HepG2 (cell line): ENCODE results near the gene ALG9. TPM values are rescaled to one million over a fixed set of nuclear protein-coding genes. Genes with fewer than 3 reads are reported as not detected.
A peak's percentile ranks its signal among the peaks of the same experiment; 100 is the strongest.

ENCODE experiments used
- ATAC-seq: fragments of 200-7000 bp; cut with Tn5 transposase; 3 replicates; pipeline ENCODE4 v1.9.1; 2020; ENCODE audit warnings: mild to moderate bottlenecking, moderate library complexity
- BruUV-seq: library from RNA; stranded (reverse); fragments of 400-500 nt; replicated peaks from 2 replicates; lab custom pipeline; 2021; lab: Mats Ljungman, UMichigan
- CTCF ChIA-PET: fragments of 300-600 bp; formaldehyde crosslinking; extraction: SDS; loops from one replicate; lab custom pipeline; 2021; ENCODE audit warnings: low total read pairs, inconsistent platforms, low intra/inter-chr PET ratio; lab: Yijun Ruan, JAX
- POLR2A ChIA-PET: fragments of 350-600 bp; sonication (Branson Sonifier 250); formaldehyde crosslinking; loops from one replicate; lab custom pipeline; 2020; ENCODE audit warnings: antibody characterized with exemption, inconsistent platforms; lab: Yijun Ruan, JAX
- DNase-seq: peaks from one replicate; pipeline ENCODE4 v3.0.0-alpha.2; 2015; ENCODE audit warnings: low spot score
- FAIRE-seq: peaks from 3 replicates; lab custom pipeline; 2011; peaks lifted over from hg19 to GRCh38; lab: Jason Lieb, UNC
- H2AFZ ChIP-seq: one replicate; pipeline ENCODE4 v1.6.1; 2011; ENCODE audit warnings: low read length, inconsistent platforms
- H3K27ac ChIP-seq: fragments of 300-600 bp; 3 replicates; pipeline ENCODE4 v1.8.0; 2011; ENCODE audit warnings: mixed run types, mild to moderate bottlenecking, mixed read lengths, low read length, inconsistent platforms; ENCODE audit not compliant: insufficient read depth; ENCODE audit errors: extremely low read length
- H3K27me3 ChIP-seq, 2 experiments: fragments of 200-600 bp in 1 of 2; 2 replicates in 1 of 2; 3 replicates in 1 of 2; pipeline versions ENCODE4 v1.6.0 to v1.8.0; 2011; ENCODE audit warnings: low read length in 2 of 2, mild to moderate bottlenecking in 2 of 2, moderate library complexity in 2 of 2, inconsistent platforms in 1 of 2; ENCODE audit not compliant: insufficient read depth in 2 of 2, control insufficient read depth in 1 of 2
- H3K36me3 ChIP-seq, 2 experiments: fragments of 200-600 bp in 1 of 2; replicated peaks in 1 of 2; 2 replicates in 1 of 2; 3 replicates in 1 of 2; pipeline versions ENCODE4 v1.5.1 to v1.8.0; 2011; ENCODE audit warnings: low read length in 2 of 2, inconsistent platforms in 1 of 2; ENCODE audit not compliant: insufficient read depth in 2 of 2, control insufficient read depth in 1 of 2
- H3K4me1 ChIP-seq: 2 replicates; pipeline ENCODE4 v1.5.1; 2012; ENCODE audit warnings: low read length, inconsistent platforms; ENCODE audit not compliant: insufficient read depth
- H3K4me2 ChIP-seq: 2 replicates; pipeline ENCODE4 v1.6.0; 2011; ENCODE audit warnings: low read depth, low read length, inconsistent platforms
- H3K4me3 ChIP-seq, 3 experiments: fragments of 200-600 bp in 1 of 3; sonication (generic), shearing (Covaris generic) in 1 of 3; replicated peaks in 1 of 3; 2 replicates each; pipeline ENCODE4 v1.5.1; 2011 to 2016; ENCODE audit warnings: low read length in 3 of 3, inconsistent platforms in 2 of 3, low read depth in 2 of 3, mild to moderate bottlenecking in 2 of 3, control low read depth in 1 of 3, mixed read lengths in 1 of 3; ENCODE audit not compliant: insufficient read depth in 1 of 3
- H3K79me2 ChIP-seq: one replicate; pipeline ENCODE4 v1.6.1; 2011; ENCODE audit warnings: low read length, inconsistent platforms; ENCODE audit not compliant: insufficient read depth
- H3K9ac ChIP-seq: 2 replicates; pipeline ENCODE4 v1.6.0; 2011; ENCODE audit warnings: mild to moderate bottlenecking, low read depth, low read length, inconsistent platforms; ENCODE audit not compliant: insufficient read depth
- H3K9me3 ChIP-seq: 2 replicates; pipeline ENCODE4 v1.5.1; 2012; ENCODE audit warnings: mild to moderate bottlenecking, low read length
- H4K20me1 ChIP-seq: 2 replicates; pipeline ENCODE4 v1.6.0; 2011; ENCODE audit warnings: inconsistent platforms, mild to moderate bottlenecking, low read length, moderate library complexity; ENCODE audit not compliant: insufficient read depth
- DBP ChIP-seq: sonication (generic); formaldehyde crosslinking; IDR thresholded peaks from 2 replicates; pipeline ENCODE4 v1.4.0; 2020; ENCODE audit warnings: missing genetic modification reagents; ENCODE audit errors: not compliant biosample characterization
- DMAP1 ChIP-seq: IDR thresholded peaks from 2 replicates; pipeline ENCODE4 v1.6.1; 2016
- DMTF1 ChIP-seq: sonication (generic); formaldehyde crosslinking; IDR thresholded peaks from 2 replicates; pipeline ENCODE4 v1.4.0; 2020; ENCODE audit warnings: mild to moderate bottlenecking, missing genetic modification reagents
- FOXO4 ChIP-seq: sonication (generic); formaldehyde crosslinking; conservative IDR thresholded peaks from 2 replicates; pipeline ENCODE4 v1.8.1; 2023; ENCODE audit warnings: missing genetic modification reagents
- FUBP1 ChIP-seq: sonication (generic); formaldehyde crosslinking; IDR thresholded peaks from 2 replicates; pipeline ENCODE4 v1.5.1; 2020; ENCODE audit warnings: missing genetic modification reagents, mild to moderate bottlenecking, borderline replicate concordance
- HDAC6 ChIP-seq: fragments of 200-600 bp; sonication (generic); IDR thresholded peaks from 2 replicates; pipeline ENCODE4 v1.7.0; 2017; ENCODE audit warnings: mild to moderate bottlenecking, antibody characterized with exemption, low read length, low read depth
- RFXANK ChIP-seq: IDR thresholded peaks from 2 replicates; pipeline ENCODE4 v1.6.1; 2016
- TBX2 ChIP-seq: sonication (generic); formaldehyde crosslinking; IDR thresholded peaks from 2 replicates; pipeline ENCODE4 v1.5.0; 2020; ENCODE audit warnings: missing genetic modification reagents, mild to moderate bottlenecking, borderline replicate concordance
- TBX3 ChIP-seq: fragments of 450-650 bp; IDR thresholded peaks from 2 replicates; pipeline ENCODE4 v1.6.1; 2017; ENCODE audit warnings: antibody characterized with exemption, mild to moderate bottlenecking, inconsistent platforms, borderline replicate concordance
- ZBTB7B ChIP-seq: sonication (generic); formaldehyde crosslinking; IDR thresholded peaks from 2 replicates; pipeline ENCODE4 v1.4.0; 2020; ENCODE audit warnings: missing genetic modification reagents
- ZNF205 ChIP-seq: IDR thresholded peaks from 2 replicates; pipeline ENCODE4 v1.6.1; 2018; ENCODE audit warnings: missing biosample characterization, missing genetic modification reagents
- ZNF501 ChIP-seq: sonication (generic); formaldehyde crosslinking; IDR thresholded peaks from 2 replicates; pipeline ENCODE4 v1.5.1; 2020; ENCODE audit warnings: mild to moderate bottlenecking, moderate library complexity, missing genetic modification reagents
- ZNF737 ChIP-seq: sonication (generic); formaldehyde crosslinking; IDR thresholded peaks from 2 replicates; pipeline ENCODE4 v1.5.0; 2020; ENCODE audit warnings: missing genetic modification reagents, mild to moderate bottlenecking, borderline replicate concordance
- WGBS: methylation state at CpG from one replicate; pipeline ENCODE4 v1.1.6; 2017; ENCODE audit warnings: low lambda C conversion rate; 5-methylcytosine and 5-hydroxymethylcytosine counted together
- in situ Hi-C: cut with HindIII; loops from 2 replicates; pipeline ENCODE4 v1.10.0; 2017; ENCODE audit warnings: low pct_unique_long_range_greater_than_20kb; ENCODE audit not compliant: extremely low pct_ligation_motif_present
- intact Hi-C: fragments of 100-400 bp; cut with micrococcal nuclease; formaldehyde crosslinking; loops from one replicate; pipeline ENCODE4 v1.10.0; 2022; ENCODE audit not compliant: unreplicated experiment
- polyA plus RNA-seq, 8 experiments: library from polyadenylated mRNA; depleted of rRNA in 3 of 8; stranded (reverse) in 7 of 8; unstranded in 1 of 8; fragments of >200 nt; fragmentation: Illumina TruSeq in 4 of 8; extraction: Trizol in 4 of 8; gene quantifications; 2 replicates each; pipeline versions ENCODE4 v1.2.1 to v1.2.3, GENCODE V29; 2011 to 2016; ENCODE audit warnings: low read depth in 4 of 8, missing spikeins in 1 of 8, mixed read lengths in 1 of 8; ENCODE audit not compliant: insufficient read depth in 1 of 8
- total RNA-seq, 5 experiments: library from RNA; depleted of rRNA; stranded (reverse); fragments of >200 nt; fragmentation: Illumina TruSeq; extraction: Trizol; gene quantifications; 2 replicates each; pipeline ENCODE4 v1.2.3, GENCODE V29; 2016; ENCODE audit warnings: low read depth in 1 of 5

ALG9 gene
- total and polyA plus RNA-seq, 2 of the 13 experiments (the other 11 are each of a cell fraction or from before 2014, with no cell fraction given) = 39.4 to 40.6 TPM

GRCh38 chr11:111819161-111819828 is 52.1 kb downstream of the ALG9 start:
- H3K9me3 ChIP-seq = no peaks in the 10 kb centered on the region
- 0 out of 5 replicates have a peak, but pooled peaks cover 2 to 3% of the 10 kb centered on the region in 2 experiments for H3K36me3 ChIP-seq
- no peak overlapping the region for H3K4me2 ChIP-seq
- in situ Hi-C loops (no loop called here), intact Hi-C loops (no loop called here)
- no peak overlapping the region for H3K4me3 ChIP-seq
- no peaks in the 10 kb centered on the region for H4K20me1 ChIP-seq
- H3K79me2 ChIP-seq = no peaks in the 10 kb centered on the region
- H3K27ac ChIP-seq = peak overlapping the region; percentile 14
- no peak overlapping the region for H2AFZ ChIP-seq
- FAIRE-seq (no peak), ATAC-seq (0 out of 3 replicates have a peak, but pooled peaks have one; percentile 31), DNase-seq (no peak)
- TF ChIP-seq DMTF1 (CRISPR knock-in tag) = no peak
- no peak for TF ChIP-seq ZNF737
- no peak for TF ChIP-seq FUBP1
- no peak for TF ChIP-seq HDAC6
- TF ChIP-seq ZBTB7B (CRISPR knock-in tag) = no peak
- TF ChIP-seq RFXANK (CRISPR knock-in tag) = no peak
- TF ChIP-seq DBP (CRISPR knock-in tag) = no peak
- no peak for TF ChIP-seq TBX3
- TF ChIP-seq TBX2 = no peak
- TF ChIP-seq DMAP1 (CRISPR knock-in tag) = no peak
- TF ChIP-seq ZNF501 (CRISPR knock-in tag) = no peak
- no peak for TF ChIP-seq FOXO4 (CRISPR knock-in tag)
- no peak for TF ChIP-seq ZNF205 (CRISPR knock-in tag)
- ChIA-PET POLR2A (no interaction called here), CTCF (interaction anchor here (0.6 kb wide), 1 partner anchor 42 kb away, joined by 3 read pairs; no protein-coding TSS in a partner anchor)
- BruUV-seq = no TSS peak
- no peak overlapping the region for H3K9ac ChIP-seq
- 86% methylated on average over 1 of the region's 1 CpG for WGBS
- peaks cover 18% of the 10 kb centered on the region for H3K4me1 ChIP-seq
- no peaks in the 10 kb centered on the region for H3K27me3 ChIP-seq
